Measurements from ENCODE around the gene THAP7. TPM values are rescaled to one million over a fixed set of nuclear protein-coding genes. Genes with fewer than 3 reads are reported as not detected.

The THAP7 gene
- total and polyA plus RNA-seq, 9 of the 15 experiments (the other 6 are each of a cell fraction or from before 2014, with no cell fraction given), result 7.9 to 263 (median 84.1) TPM

DNA sequence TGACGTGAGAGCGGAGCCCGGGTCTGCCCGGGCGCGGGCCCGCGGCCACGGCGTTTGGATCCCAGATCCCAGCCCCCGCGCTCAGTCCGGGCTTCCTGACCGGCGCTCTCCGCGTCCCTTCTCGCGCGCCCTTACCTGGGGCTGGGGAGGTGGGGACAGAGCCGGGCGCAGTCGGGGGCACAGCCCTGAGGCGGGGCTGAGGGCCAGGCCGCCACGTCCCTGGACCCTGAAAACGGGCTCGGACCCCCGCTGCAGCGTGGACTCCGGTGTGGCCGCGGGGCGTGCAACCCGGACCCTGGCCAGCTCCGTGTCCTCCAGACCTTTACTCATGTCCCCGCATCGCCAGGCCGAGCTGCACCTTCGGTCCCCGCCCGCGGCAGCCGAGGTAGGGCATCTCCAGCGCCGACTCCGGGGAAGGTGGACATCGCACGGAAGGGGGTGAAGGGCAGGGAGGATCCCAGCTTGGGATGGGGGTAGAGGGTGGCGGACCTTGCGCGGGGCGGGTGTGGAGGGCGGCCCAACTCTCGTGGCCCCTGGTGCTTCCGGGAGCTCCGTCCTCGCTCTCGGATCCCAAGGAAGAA lies 44.7 kb downstream of the THAP7 start (continued):
- TF ChIP-seq IRF1 (CRISPR knock-in tag; IDR thresholded peaks at IDR 0.05; ENCODE audit: borderline replicate concordance) (no peak), SAFB (IDR thresholded peaks at IDR 0.05; ENCODE audit: borderline replicate concordance, low read depth, low read length) (no peak), ZNF3 (CRISPR knock-in tag; IDR thresholded peaks at IDR 0.05) (no peak), MCM5 (IDR thresholded peaks at IDR 0.05; ENCODE audit: low read depth) (no peak), TBP (optimal IDR thresholded peaks at IDR 0.05; ENCODE audit: low read depth, low read length) (no peak), HCFC1 (IDR thresholded peaks at IDR 0.05; ENCODE audit: low read depth, low read length) (no peak), CHD1 (IDR thresholded peaks at IDR 0.05; ENCODE audit: low read length) (no peak), PHB (CRISPR knock-in tag; IDR thresholded peaks at IDR 0.05) (no peak), POLR2G (IDR thresholded peaks at IDR 0.05; ENCODE audit: low read depth, low read length) (peak; percentile 78), TBL1XR1 (IDR thresholded peaks at IDR 0.05; ENCODE audit: low read length in 2 of 2) (no peak), ZNF146 (CRISPR knock-in tag; IDR thresholded peaks at IDR 0.05; ENCODE audit: unreplicated experiment) (no peak), TCF7 (IDR thresholded peaks at IDR 0.05; ENCODE audit: borderline replicate concordance) (no peak), SIN3A (IDR thresholded peaks at IDR 0.05; ENCODE audit: borderline replicate concordance in 2 of 2, control insufficient read depth in 1 of 2, low read depth in 2 of 2, low read length in 2 of 2) (no peak), FOXP1 (CRISPR knock-in tag; IDR thresholded peaks at IDR 0.05) (no peak), PURB (CRISPR knock-in tag; IDR thresholded peaks at IDR 0.05; ENCODE audit: low read depth) (0 out of 2 replicates have a peak, but pooled peaks have one; percentile 40), LEF1 (IDR thresholded peaks at IDR 0.05) (no peak), MITF (IDR thresholded peaks at IDR 0.05) (no peak)
- TF ChIP-seq, protein P1, sequence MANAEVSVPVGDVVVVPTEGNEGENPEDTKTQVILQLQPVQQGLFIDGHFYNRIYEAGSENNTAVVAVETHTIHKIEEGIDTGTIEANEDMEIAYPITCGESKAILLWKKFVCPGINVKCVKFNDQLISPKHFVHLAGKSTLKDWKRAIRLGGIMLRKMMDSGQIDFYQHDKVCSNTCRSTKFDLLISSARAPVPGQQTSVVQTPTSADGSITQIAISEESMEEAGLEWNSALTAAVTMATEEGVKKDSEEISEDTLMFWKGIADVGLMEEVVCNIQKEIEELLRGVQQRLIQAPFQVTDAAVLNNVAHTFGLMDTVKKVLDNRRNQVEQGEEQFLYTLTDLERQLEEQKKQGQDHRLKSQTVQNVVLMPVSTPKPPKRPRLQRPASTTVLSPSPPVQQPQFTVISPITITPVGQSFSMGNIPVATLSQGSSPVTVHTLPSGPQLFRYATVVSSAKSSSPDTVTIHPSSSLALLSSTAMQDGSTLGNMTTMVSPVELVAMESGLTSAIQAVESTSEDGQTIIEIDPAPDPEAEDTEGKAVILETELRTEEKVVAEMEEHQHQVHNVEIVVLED (CRISPR knock-in tag; IDR thresholded peaks at IDR 0.05), result no peak
- TF ChIP-seq, protein P2, sequence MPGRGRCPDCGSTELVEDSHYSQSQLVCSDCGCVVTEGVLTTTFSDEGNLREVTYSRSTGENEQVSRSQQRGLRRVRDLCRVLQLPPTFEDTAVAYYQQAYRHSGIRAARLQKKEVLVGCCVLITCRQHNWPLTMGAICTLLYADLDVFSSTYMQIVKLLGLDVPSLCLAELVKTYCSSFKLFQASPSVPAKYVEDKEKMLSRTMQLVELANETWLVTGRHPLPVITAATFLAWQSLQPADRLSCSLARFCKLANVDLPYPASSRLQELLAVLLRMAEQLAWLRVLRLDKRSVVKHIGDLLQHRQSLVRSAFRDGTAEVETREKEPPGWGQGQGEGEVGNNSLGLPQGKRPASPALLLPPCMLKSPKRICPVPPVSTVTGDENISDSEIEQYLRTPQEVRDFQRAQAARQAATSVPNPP (IDR thresholded peaks at IDR 0.05; ENCODE audit: borderline replicate concordance, insufficient read depth, insufficient read length), result no peak
- TF ChIP-seq, protein P3, sequence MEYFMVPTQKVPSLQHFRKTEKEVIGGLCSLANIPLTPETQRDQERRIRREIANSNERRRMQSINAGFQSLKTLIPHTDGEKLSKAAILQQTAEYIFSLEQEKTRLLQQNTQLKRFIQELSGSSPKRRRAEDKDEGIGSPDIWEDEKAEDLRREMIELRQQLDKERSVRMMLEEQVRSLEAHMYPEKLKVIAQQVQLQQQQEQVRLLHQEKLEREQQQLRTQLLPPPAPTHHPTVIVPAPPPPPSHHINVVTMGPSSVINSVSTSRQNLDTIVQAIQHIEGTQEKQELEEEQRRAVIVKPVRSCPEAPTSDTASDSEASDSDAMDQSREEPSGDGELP (CRISPR knock-in tag; IDR thresholded peaks at IDR 0.05; ENCODE audit: borderline replicate concordance), result 0 out of 2 replicates have a peak, but pooled peaks have one; percentile 15
- TF ChIP-seq, protein P4, sequence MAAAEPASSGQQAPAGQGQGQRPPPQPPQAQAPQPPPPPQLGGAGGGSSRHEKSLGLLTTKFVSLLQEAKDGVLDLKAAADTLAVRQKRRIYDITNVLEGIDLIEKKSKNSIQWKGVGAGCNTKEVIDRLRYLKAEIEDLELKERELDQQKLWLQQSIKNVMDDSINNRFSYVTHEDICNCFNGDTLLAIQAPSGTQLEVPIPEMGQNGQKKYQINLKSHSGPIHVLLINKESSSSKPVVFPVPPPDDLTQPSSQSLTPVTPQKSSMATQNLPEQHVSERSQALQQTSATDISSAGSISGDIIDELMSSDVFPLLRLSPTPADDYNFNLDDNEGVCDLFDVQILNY (CRISPR knock-in tag; IDR thresholded peaks at IDR 0.05), result no peak
- TF ChIP-seq, protein P5, sequence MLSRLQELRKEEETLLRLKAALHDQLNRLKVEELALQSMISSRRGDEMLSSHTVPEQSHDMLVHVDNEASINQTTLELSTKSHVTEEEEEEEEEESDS (CRISPR knock-in tag; IDR thresholded peaks at IDR 0.05), result no peak
